Left ventricle myocardium inferior (tissue), 1 donor: ENCODE results near the gene LRRC8E. TPM values are rescaled to one million over a fixed set of nuclear protein-coding genes. Genes with fewer than 3 reads are reported as not detected.

Experiments
- DNase-seq: peaks from one replicate; pipeline ENCODE4 v3.0.0-alpha.2; 2020
- H3K27ac ChIP-seq: fragments of 200-600 bp; replicated peaks from 2 replicates; pipeline ENCODE4 v1.8.0; 2021
- H3K27me3 ChIP-seq: fragments of 200-600 bp; 2 replicates; pipeline ENCODE4 v1.8.0; 2021; ENCODE audit warnings: low read depth
- H3K36me3 ChIP-seq: fragments of 200-600 bp; 2 replicates; pipeline ENCODE4 v1.8.0; 2021
- H3K4me1 ChIP-seq: fragments of 200-600 bp; 2 replicates; pipeline ENCODE4 v1.8.0; 2021
- H3K4me3 ChIP-seq: fragments of 200-600 bp; 2 replicates; pipeline ENCODE4 v1.8.0; 2021; ENCODE audit warnings: mild to moderate bottlenecking, moderate library complexity
- H3K9me3 ChIP-seq: fragments of 200-600 bp; replicated peaks from 2 replicates; pipeline ENCODE4 v1.8.0; 2021
- intact Hi-C: fragments of 100-400 bp; cut with micrococcal nuclease; formaldehyde crosslinking; loops from one replicate; pipeline ENCODE4 v1.11.0; 2022
- total RNA-seq: library from RNA; stranded (reverse); fragmentation: NEBNext Ultra II Directional; extraction: Animal tissue kit (Norgen Biotek cat#: 25700); gene quantifications from one replicate; pipeline ENCODE4 v1.2.1, GENCODE V29; 2021
- TF ChIP-seq, protein P1 (sequence below): fragments of 200-600 bp; IDR thresholded peaks from 2 replicates; pipeline ENCODE4 v1.8.0; 2021; ENCODE audit warnings: antibody characterized with exemption, mild to moderate bottlenecking, borderline replicate concordance
- donor health status: DM: no; HTN: yes; CAD: no; lungs with severe emphysema.

LRRC8E gene
- total RNA-seq, 1 donor from 2014 or later: 0.44 TPM

DNA sequence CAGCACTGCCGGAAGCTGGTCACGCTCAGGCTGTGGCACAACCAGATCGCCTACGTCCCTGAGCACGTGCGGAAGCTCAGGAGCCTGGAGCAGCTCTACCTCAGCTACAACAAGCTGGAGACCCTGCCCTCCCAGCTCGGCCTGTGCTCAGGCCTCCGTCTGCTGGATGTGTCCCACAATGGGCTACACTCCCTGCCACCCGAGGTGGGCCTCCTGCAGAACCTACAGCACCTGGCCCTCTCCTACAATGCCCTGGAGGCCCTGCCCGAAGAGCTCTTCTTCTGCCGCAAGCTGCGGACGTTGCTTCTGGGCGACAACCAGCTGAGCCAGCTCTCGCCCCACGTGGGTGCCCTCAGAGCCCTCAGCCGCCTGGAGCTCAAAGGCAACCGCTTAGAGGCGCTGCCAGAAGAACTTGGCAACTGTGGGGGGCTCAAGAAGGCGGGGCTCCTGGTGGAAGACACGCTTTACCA, 12.1 kb downstream of the LRRC8E start:
- peaks cover 23% of the 10 kb centered on the region for H3K4me1 ChIP-seq
- peaks cover 2% of the 10 kb centered on the region for H3K27me3 ChIP-seq
- H3K9me3 ChIP-seq: no peaks in the 10 kb centered on the region
- no peaks in the 10 kb centered on the region for H3K36me3 ChIP-seq
- no peak overlapping the region for H3K27ac ChIP-seq
- no peak for DNase-seq
- intact Hi-C loops: no loop called here
- TF ChIP-seq, protein P1, sequence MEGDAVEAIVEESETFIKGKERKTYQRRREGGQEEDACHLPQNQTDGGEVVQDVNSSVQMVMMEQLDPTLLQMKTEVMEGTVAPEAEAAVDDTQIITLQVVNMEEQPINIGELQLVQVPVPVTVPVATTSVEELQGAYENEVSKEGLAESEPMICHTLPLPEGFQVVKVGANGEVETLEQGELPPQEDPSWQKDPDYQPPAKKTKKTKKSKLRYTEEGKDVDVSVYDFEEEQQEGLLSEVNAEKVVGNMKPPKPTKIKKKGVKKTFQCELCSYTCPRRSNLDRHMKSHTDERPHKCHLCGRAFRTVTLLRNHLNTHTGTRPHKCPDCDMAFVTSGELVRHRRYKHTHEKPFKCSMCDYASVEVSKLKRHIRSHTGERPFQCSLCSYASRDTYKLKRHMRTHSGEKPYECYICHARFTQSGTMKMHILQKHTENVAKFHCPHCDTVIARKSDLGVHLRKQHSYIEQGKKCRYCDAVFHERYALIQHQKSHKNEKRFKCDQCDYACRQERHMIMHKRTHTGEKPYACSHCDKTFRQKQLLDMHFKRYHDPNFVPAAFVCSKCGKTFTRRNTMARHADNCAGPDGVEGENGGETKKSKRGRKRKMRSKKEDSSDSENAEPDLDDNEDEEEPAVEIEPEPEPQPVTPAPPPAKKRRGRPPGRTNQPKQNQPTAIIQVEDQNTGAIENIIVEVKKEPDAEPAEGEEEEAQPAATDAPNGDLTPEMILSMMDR: no peak
- no peak overlapping the region for H3K4me3 ChIP-seq

DNA sequence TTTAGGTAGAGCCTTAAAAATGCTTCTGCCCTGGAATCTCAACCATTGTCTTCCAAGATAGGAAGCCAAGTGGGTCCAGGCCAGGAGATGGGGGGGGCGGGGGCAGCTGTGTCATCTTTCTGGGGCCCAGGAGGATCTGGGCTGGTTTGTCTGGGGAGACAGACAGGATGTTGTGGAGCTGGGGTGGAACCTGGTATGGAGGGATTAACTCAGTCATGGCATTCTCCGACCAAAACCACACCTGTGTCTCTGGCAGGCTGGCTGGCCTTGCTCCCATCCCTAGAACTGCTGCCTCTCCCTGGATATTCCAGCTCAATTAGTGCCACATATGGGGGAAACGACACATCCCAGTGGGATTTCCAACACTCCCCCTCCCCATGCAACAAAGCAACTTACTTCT, 12.6 kb downstream of the LRRC8E start:
- no peaks in the 10 kb centered on the region for H3K27me3 ChIP-seq
- peaks cover 3% of the 10 kb centered on the region for H3K36me3 ChIP-seq
- DNase-seq: no peak
- H3K4me3 ChIP-seq: no peak overlapping the region
- no peaks in the 10 kb centered on the region for H3K9me3 ChIP-seq
- H3K4me1 ChIP-seq: peaks cover 28% of the 10 kb centered on the region
- intact Hi-C loops: no loop called here
- no peak overlapping the region for H3K27ac ChIP-seq
- TF ChIP-seq, protein P1: no peak

DNA sequence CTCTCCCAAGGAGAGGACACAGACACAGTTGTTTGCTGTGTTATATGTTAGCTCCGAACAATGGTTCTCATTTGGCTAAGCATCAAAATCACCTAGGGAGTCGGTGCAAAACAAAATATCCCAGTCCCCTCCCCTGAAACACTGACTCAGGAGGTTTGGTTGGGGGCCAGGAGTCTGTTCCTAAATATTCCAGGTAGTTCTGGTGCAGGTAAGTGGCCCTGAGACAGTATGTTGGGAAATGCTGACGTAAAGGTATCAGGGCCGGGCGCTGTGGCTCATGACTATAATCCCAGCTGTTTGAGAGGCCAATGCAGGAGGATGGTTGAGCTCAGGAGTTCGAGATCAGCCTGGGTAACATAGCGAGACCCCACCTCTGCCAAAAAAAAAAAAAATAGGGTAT, 13.0 kb downstream of the LRRC8E start:
- Histone ChIP-seq H3K4me3 (no peak overlapping the region), H3K36me3 (peaks cover 7% of the 10 kb centered on the region), H3K4me1 (peaks cover 32% of the 10 kb centered on the region), H3K9me3 (no peaks in the 10 kb centered on the region), H3K27me3 (no peaks in the 10 kb centered on the region), H3K27ac (no peak overlapping the region)
- DNase-seq: no peak
- intact Hi-C loops: no loop called here
- TF ChIP-seq, protein P1: no peak

DNA sequence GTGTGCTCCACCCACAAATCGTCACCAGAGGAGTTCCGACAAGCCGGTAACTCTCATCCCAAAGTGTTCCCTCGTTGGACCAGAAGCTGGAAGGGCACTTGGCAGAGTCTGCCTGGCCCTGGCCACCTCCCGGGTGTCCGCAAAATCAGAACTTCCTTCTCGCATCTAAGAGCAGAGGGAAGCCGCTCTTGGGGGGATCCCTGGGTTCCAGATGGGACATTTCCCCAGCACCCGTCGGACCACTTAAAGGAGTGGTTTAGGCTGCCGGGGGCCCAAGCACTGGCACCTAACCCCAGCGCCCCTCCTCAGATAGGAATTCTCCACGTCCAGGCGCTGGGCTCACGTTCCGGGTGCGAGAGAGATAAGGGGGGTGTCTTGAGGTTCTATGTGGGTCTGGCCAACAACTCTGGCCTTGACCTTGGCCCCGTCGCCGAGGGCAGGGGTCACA, 14.5 kb downstream of the LRRC8E start:
- peaks cover 17% of the 10 kb centered on the region for H3K36me3 ChIP-seq
- no peaks in the 10 kb centered on the region for H3K27me3 ChIP-seq
- TF ChIP-seq, protein P1: no peak
- no peaks in the 10 kb centered on the region for H3K9me3 ChIP-seq
- H3K4me1 ChIP-seq: peaks cover 46% of the 10 kb centered on the region
- intact Hi-C loops: no loop called here
- H3K4me3 ChIP-seq: peak overlapping the region; percentile 97
- DNase-seq: no peak
- H3K27ac ChIP-seq: peak overlapping the region; percentile 93

DNA sequence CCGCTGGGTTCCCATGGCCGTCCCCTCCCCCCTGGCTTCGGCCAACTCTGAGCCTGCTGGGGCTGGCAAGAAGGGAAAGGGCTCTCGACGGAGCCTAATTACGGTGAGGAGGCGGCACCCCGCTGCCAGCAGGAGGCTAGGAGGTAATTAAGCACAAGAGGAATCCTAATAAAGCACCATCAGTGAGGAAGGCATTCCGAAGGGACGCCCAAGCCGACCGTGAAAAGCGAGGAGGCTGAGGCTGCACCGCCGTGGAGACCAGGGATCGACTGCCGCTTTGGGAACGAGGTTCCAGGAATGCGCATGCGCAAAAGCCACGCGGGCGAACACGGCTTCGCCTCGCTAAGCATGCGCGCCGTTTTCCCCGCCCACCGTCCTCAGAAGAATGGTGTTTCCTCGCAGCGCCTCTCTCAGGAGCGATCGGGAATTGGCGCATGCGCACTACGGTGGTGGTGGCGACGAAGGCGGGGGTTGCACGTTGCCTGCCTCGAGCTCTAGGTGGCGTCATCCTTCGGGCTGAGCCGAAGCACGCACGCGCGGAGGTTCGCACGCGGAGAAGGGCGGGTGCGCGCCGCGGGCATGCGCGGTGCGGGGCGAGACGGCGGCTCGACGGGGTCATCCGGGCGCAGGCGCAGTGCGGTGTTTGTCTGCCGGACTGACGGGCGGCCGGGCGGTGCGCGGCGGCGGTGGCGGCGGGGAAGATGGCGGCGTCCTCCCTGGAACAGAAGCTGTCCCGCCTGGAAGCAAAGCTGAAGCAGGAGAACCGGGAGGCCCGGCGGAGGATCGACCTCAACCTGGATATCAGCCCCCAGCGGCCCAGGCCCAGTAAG, 15.1 kb downstream of the LRRC8E start, which contains the start of gene MAP2K7:
TSS of gene MAP2K7 (plus strand) at position 634 of the 830 bp plus-strand sequence. CDS start at position 702, 68 bp downstream.
- intact Hi-C loops: no loop called here
- TF ChIP-seq, protein P1: peak; percentile 58
- H3K27ac ChIP-seq: peak within 1 kb of the TSS; percentile 93

More for the DNA sequence above, 15.1 kb downstream of the LRRC8E start, which contains the start of gene MAP2K7:
- no peaks in the 10 kb centered on the region for H3K27me3 ChIP-seq
- peak; percentile 100 for DNase-seq
- no peaks in the 10 kb centered on the region for H3K9me3 ChIP-seq
- H3K4me3 ChIP-seq: peak within 1 kb of the TSS; percentile 97
- H3K4me1 ChIP-seq: peaks cover 52% of the 10 kb centered on the region
- peaks cover 17% of the 10 kb centered on the region for H3K36me3 ChIP-seq
